ENCODE results near the gene LIF. TPM values are rescaled to one million over a fixed set of nuclear protein-coding genes. Genes with fewer than 3 reads are reported as not detected.

Gene LIF
- total and polyA plus RNA-seq, 8 donors = 0.35 to 5.0 (median 2.2) TPM; not detected in 2

- TF ChIP-seq EP300 (IDR thresholded peaks at IDR 0.05) (no peak), POLR2A (IDR thresholded peaks at IDR 0.05) (no peak), CTCF (IDR thresholded peaks at IDR 0.05) (no peak), POLR2AphosphoS5 (IDR thresholded peaks at IDR 0.05) (no peak)
- no peaks in the 10 kb centered on the region for H3K9me3 ChIP-seq
- WGBS, 5 donors = 67 to 77% (median 73%) methylated on average over 8 of the region's 8 CpGs
- H3K36me3 ChIP-seq = peaks cover 5 to 24% (median 19%) of the 10 kb centered on the region in 4 donors
- H3K27ac ChIP-seq = no peak overlapping the region
- H3K27me3 ChIP-seq = no peaks in the 10 kb centered on the region
- peaks cover 0 to 44% (median 10%) of the 10 kb centered on the region in 4 donors for H3K4me1 ChIP-seq
- no peak overlapping the region for H3K4me3 ChIP-seq
- intact Hi-C loops (cut with DNase I; ENCODE audit: low total_unique reads) = no loop called here
- DNase-seq = no peak
Measured at GRCh38 chr22:30280505-30280904, 33.9 kb upstream of the LIF start.

- no peak for TF ChIP-seq POLR2A (IDR thresholded peaks at IDR 0.05)
- no peak for TF ChIP-seq CTCF (IDR thresholded peaks at IDR 0.05)
- TF ChIP-seq EP300 (IDR thresholded peaks at IDR 0.05) = no peak
- TF ChIP-seq POLR2AphosphoS5 (IDR thresholded peaks at IDR 0.05) = no peak
- Histone ChIP-seq H3K4me3 (no peak overlapping the region), H3K27ac (no peak overlapping the region), H3K27me3 (no peaks in the 10 kb centered on the region), H3K9me3 (no peaks in the 10 kb centered on the region), H3K4me1 (peaks cover 0 to 46% (median 10%) of the 10 kb centered on the region in 4 donors), H3K36me3 (peaks cover 0 to 18% (median 13%) of the 10 kb centered on the region in 4 donors)
- intact Hi-C loops (cut with DNase I; ENCODE audit: low total_unique reads) = no loop called here
- WGBS, 5 donors = 89 to 97% (median 90%) methylated on average over 5 of the region's 5 CpGs
- DNase-seq = no peak
Measured at GRCh38 chr22:30279932-30280331, 33.4 kb upstream of the LIF start.

- 66 to 79% (median 70%) methylated on average over 5 to 16 of the region's 16 CpGs for WGBS, 5 donors
- Histone ChIP-seq H3K27ac (no peak overlapping the region), H3K4me1 (peaks cover 0 to 46% (median 10%) of the 10 kb centered on the region in 4 donors), H3K36me3 (peaks cover 0 to 11% (median 6%) of the 10 kb centered on the region in 4 donors), H3K9me3 (no peaks in the 10 kb centered on the region), H3K27me3 (no peaks in the 10 kb centered on the region), H3K4me3 (no peak overlapping the region)
- DNase-seq = no peak
- intact Hi-C loops (cut with DNase I; ENCODE audit: low total_unique reads) = no loop called here
- TF ChIP-seq POLR2A (IDR thresholded peaks at IDR 0.05) (no peak), CTCF (IDR thresholded peaks at IDR 0.05) (no peak), POLR2AphosphoS5 (IDR thresholded peaks at IDR 0.05) (no peak), EP300 (IDR thresholded peaks at IDR 0.05) (no peak)
Measured at GRCh38 chr22:30279046-30279788, 32.7 kb upstream of the LIF start.

- H3K4me3 ChIP-seq = no peak overlapping the region
- no peaks in the 10 kb centered on the region for H3K36me3 ChIP-seq
- DNase-seq = peak in 1 of 2 donors; percentile 55
- TF ChIP-seq CTCF (IDR thresholded peaks at IDR 0.05) (no peak), POLR2A (IDR thresholded peaks at IDR 0.05) (no peak), EP300 (IDR thresholded peaks at IDR 0.05) (no peak), POLR2AphosphoS5 (IDR thresholded peaks at IDR 0.05) (no peak)
- H3K27me3 ChIP-seq = no peaks in the 10 kb centered on the region
- 37 to 59% (median 52%) methylated on average over 14 of the region's 14 CpGs for WGBS, 5 donors
- no peaks in the 10 kb centered on the region for H3K9me3 ChIP-seq
- H3K4me1 ChIP-seq = peaks cover 0 to 49% (median 10%) of the 10 kb centered on the region in 4 donors
- intact Hi-C loops (cut with DNase I; ENCODE audit: low total_unique reads) = no loop called here
- peak overlapping the region in 4 of 5 donors; percentile 29 to 69 (median 60) for H3K27ac ChIP-seq
Measured at GRCh38 chr22:30277547-30278344, 31.2 kb upstream of the LIF start.

Measured in stomach (tissue), 9 donors.